HG03521 (cell line): ENCODE results near the gene MAP7D2.

Experiments used
- ATAC-seq: cut with Tn5 transposase; IDR thresholded peaks from one replicate; pipeline ENCODE4 v1.9.1; 2021; ENCODE audit warnings: mild to moderate bottlenecking, moderate library complexity; ENCODE audit not compliant: unreplicated experiment

Gene MAP7D2

DNA sequence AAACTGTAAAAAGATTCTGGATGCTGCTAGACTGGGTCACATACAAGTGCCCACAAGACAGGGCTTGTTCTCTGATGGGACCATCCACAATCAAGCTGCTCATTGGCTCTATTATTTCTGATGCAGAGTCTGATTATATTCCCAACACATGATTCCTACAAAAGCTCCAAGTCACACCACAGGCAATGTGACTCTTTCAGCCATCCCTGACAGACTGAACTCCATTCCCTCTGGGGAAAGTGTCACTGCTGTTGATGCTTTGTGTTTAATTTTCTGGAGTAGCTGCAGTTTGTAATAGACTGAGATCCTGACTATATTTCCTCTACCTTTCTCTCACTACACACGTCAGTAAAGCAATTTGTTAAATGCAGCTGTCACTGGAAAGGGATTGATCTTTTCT lies 70.5 kb downstream of the MAP7D2 start:
- ATAC-seq = no peak

GRCh38 chrX:20042221-20042620 lies 74.5 kb downstream of the MAP7D2 start:
- ATAC-seq = no peak

GRCh38 chrX:20038966-20039365 lies 77.7 kb downstream of the MAP7D2 start:
- ATAC-seq = no peak

DNA sequence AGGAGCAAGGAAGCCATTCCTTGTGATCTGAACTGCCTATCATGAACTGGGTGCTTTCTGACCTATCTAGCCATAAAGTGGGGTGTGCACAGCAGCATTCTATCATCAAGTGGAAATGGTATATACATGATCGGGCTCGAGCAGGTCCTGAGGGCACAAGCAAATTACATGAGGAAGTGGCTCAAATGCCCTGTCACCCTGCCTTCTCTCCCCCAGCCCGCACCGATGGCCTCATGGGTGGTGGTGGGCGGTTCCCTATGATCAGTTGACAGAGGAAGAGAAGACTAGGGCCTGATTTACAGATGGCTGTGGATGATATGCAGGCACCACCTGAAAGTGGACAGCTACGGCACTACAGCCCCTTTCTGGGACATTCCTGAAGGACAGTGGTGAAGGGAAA lies 79.5 kb downstream of the MAP7D2 start:
- ATAC-seq = no peak

GRCh38 chrX:20032201-20032600 lies 84.5 kb downstream of the MAP7D2 start:
- ATAC-seq = no peak

DNA sequence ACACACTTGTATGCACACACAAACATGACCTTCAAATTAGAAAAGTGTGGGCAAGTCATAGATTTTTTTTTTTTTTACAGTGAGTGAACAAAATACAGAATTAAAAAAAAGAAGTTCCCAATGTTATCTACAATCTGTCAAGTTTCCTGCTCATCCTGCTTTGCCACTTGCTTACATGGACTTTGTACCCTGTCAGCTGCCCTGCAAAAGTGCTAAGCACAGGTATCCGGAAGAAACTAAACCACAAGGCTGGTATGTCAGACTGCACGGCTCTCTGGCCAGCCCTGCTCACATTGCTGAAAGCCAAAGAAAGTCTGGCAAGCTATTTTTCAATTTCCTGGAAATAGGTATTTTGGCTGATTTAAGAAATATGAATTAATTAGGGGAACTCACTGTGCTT lies 87.0 kb downstream of the MAP7D2 start:
- no peak for ATAC-seq

DNA sequence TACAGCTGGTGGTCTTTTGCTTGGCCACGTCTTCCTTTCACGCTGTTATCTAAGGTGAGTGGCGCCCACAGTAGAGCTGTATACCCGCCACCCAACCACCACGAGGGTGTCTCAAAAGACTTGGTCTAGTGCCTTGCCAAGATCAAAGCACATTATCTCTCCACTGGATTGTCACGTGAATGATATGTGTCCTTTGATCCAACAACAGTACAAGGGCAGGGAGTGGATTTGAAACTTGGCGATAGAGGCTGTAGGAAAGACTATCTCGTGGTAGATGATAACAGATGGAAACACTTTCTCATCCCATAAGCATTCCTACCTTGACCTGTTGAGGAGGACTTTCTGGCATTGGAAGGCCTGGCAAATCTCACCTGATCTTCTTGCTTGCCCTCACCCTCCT lies 88.1 kb downstream of the MAP7D2 start:
- ATAC-seq = no peak

DNA sequence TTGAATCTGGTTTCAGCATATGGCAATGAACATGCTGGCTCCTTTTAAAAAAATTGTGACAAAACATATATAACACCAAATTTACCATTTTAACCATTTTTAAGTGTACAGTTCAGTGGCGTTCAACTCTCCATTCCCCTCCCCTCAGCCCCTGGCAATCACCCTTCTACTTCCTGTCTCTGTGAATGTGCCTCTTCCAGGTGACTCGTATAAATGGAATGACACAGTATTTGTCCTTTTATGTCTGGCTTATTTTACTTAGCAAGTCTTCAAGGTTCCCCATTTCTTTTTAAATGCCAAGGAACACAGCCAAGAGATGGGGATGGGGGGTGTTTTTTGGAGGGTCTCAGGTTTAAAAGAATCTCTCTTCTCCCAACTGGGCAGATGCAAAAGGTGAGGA lies 90.4 kb downstream of the MAP7D2 start:
- no peak for ATAC-seq

DNA sequence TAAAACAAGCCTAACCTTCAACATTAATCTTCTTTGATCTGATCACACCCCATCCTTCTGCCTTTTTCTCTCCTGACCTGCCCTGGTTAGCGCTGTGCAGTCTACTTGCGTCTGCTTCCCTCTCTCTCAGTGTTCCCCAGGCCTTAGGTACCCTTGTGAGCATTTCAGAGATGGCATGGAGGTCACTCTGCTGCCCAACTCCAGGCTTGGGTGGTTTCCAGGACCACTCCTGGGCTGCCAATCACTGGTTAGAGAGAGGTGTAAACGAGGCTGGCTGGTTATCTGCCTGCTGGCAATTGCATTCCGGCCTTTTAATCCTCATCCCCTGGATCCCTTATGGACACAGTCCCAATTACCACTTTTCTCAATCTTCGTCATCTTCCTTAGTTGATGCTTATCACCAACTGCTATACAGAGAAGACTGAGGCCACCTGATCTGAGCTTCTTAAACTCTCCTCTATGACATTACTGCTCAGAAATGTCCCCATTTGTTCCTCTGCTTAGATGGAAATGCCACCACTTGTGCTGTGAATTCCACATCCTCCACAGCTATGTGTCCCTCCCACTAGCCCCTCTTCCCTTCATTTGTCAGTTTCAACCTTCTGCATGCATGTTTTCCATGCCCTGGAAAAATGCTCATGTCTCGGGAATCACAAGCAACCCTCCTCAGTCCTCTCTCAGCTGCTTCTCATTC lies 96.9 kb downstream of the MAP7D2 start:
- no peak for ATAC-seq

DNA sequence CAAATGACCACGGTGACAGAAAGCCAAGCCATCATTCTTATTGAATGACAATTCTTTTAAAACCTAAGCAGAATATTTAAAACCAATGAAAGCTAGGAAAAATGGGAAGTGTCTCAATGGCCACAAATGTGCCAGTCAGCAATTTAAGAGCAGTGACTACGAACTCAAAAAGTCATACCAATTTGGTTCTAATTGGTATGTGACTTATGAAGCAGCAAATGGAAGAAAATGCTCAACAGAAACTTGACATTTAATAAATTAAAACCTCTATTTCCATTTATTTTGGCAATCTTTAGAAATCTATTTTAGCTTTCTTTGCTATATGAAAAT lies 100.1 kb downstream of the MAP7D2 start:
- ATAC-seq = no peak

DNA sequence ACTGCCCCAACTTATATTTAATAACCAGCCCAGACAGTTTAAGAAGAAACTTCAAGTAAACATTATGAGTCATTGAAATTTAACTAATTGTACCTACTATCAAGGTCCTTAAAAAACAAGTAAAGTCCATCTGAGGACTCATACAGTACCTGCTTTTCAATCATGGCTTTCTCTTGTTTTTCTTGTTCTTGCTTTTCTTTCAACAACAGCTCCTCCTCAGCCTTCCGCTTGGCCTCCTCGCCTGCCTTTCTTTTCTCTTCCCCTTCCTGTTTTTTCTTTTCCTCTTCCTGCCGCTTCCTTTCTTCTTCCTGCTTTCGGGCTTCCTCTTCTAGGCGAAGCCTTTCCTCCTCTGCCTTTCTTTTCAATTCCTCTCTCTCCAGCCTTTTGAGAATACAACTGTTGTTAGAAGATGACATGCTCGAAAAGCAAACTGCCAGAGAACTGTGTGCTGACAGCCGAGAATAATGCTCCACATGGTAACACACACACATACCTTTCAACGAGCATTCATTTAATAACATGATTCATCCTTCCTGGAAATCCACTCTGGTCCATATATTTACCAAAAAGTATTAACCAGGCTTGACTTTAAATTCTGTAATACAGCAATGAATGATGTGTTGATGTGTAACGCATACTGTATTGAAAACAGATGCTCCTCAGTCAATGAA lies 100.6 kb downstream of the MAP7D2 start:
- no peak for ATAC-seq

DNA sequence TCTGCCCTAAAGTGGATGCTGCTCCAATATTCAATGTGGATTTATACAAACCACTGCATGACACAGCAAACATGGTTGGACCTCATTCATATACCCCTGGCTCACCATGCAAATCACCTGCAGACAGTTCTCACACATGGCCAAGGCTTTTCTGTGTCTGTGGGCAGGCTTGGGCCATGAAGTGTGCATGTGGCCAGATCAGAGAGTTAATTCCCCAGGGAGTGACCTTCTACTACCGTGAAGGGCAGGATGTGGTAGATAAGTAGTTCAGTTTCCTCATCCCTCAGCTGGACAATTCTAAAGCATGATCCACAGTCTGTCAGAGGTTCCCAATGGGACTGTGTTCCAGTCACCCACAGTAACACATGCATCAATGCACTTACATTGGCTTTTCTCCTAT lies 101.3 kb downstream of the MAP7D2 start:
- no peak for ATAC-seq

- ATAC-seq = no peak
Measured at GRCh38 chrX:20011608-20012007, 105.1 kb downstream of the MAP7D2 start.

DNA sequence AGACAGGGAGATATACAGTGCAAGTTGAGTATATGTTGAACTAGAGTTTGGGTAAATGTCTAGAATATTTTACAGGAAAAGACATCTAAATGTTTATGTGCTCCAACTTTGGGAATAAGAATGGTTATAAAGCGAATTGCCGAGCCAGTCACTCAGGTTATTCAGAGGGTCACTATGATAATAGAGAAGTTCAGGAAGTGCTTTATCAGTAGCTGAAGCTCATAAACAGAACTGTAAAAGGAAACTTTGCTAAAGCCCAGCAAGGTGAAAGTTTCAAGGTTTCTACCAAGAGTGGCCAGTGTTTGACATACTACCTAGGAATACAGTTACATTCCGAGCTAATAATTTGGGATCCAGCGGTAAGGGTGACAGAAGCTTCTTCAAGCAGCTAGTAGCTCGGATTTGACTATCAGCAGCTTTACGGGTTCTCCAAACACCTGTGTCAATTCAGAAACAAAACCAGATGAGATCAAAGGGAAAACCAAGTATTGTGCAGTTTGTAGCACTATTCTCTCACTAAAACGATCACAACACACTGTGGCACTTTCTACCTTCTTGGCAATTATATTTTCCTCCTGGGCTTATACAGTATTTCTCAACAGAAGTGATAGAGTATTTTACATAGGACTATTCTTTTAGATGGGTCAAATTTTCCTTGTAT lies 108.6 kb downstream of the MAP7D2 start:
- no peak for ATAC-seq

DNA sequence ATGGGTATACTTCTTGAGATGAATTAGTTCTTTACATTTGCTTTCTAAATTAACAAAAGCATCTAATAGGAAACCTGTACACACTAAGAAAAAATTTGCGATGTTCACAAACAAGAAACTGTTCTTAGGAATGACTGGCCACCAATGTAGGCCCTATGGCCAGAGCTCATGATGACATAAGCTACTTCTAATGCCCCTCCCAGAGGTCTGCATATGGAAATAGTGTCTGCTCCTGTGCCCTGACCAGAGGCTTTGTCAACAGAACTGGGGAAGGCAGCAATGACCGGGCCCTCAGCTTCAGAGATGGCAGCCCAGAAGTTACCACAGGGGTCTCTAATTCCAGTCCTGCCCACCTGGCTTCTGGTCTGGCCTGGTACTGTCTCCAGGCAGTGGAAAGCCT lies 110.8 kb downstream of the MAP7D2 start:
- no peak for ATAC-seq

- ATAC-seq = no peak
Measured at GRCh38 chrX:20001588-20001987, 115.1 kb downstream of the MAP7D2 start.

GRCh38 chrX:19991350-19991718 lies 125.4 kb downstream of the MAP7D2 start:
- no peak for ATAC-seq

- ATAC-seq = peak; percentile 96
Measured at GRCh38 chrX:19990556-19991349, 126.0 kb downstream of the MAP7D2 start, which contains the start of gene BCLAF3. Gene BCLAF3, minus strand, starts transcription at chrX:19991061. Its CDS starts 20,797 bp downstream, at chrX:19970264.

- peak; percentile 15 for ATAC-seq
Measured at GRCh38 chrX:19990151-19990555, 126.6 kb downstream of the MAP7D2 start.

- no peak for ATAC-seq
Measured at GRCh38 chrX:19987856-19988255, 128.9 kb downstream of the MAP7D2 start.

GRCh38 chrX:19986531-19986930 lies 130.2 kb downstream of the MAP7D2 start:
- ATAC-seq = no peak

DNA sequence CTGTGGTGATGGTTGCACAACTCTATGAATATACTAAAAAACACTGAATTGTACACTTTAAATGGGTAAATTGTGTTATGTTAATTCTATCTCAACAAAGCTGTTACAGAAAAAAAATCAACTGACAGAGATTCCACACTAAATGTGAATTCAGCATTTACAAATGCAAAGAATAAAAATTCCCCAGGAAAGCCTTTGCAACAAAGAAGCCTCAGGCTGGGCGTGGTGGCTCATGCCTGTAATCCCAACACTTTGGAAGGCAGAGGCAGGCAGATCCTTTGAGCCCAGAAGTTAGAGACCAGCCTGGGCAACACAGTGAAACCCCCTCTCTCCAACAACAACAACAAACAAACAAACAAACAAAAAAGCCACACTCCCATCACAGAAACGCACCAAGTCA lies 134.8 kb downstream of the MAP7D2 start:
- no peak for ATAC-seq
